Mesenchymal stem cell (in vitro differentiated cells and primary cell): ENCODE results near the gene PODNL1.

Experiments
- DNase-seq: peaks from one replicate; pipeline ENCODE4 v3.0.0-alpha.2; 2013
- H2AFZ ChIP-seq: one replicate; pipeline ENCODE4 v1.6.1; 2013; ENCODE audit warnings: low read depth, mild to moderate bottlenecking, control low read depth, inconsistent platforms, low read length, moderate library complexity
- H2AK5ac ChIP-seq: 2 replicates; pipeline ENCODE4 v1.6.1; 2013; ENCODE audit warnings: low read length, moderate library complexity, mild to moderate bottlenecking, inconsistent platforms; ENCODE audit not compliant: severe bottlenecking
- H2BK120ac ChIP-seq: one replicate; pipeline ENCODE4 v1.6.1; 2013; ENCODE audit warnings: low read depth, mild to moderate bottlenecking, inconsistent platforms, low read length, moderate library complexity
- H2BK12ac ChIP-seq, 2 experiments: one replicate each; pipeline ENCODE4 v1.6.1; 2013; ENCODE audit warnings: inconsistent platforms in 2 of 2, low read length in 2 of 2, mild to moderate bottlenecking in 2 of 2, moderate library complexity in 2 of 2, control low read depth in 1 of 2
- H2BK15ac ChIP-seq: one replicate; pipeline ENCODE4 v1.6.1; 2013; ENCODE audit warnings: mild to moderate bottlenecking, low read depth, inconsistent platforms; ENCODE audit not compliant: poor library complexity, severe bottlenecking
- H2BK5ac ChIP-seq: 2 replicates; pipeline ENCODE4 v1.6.1; 2013; ENCODE audit warnings: low read depth, mild to moderate bottlenecking, low read length, control low read depth, inconsistent platforms; ENCODE audit not compliant: poor library complexity, severe bottlenecking
- H3K14ac ChIP-seq, 2 experiments: one replicate each; pipeline ENCODE4 v1.6.1; 2013; ENCODE audit warnings: inconsistent platforms in 2 of 2, low read length in 2 of 2, control low read depth in 1 of 2, mild to moderate bottlenecking in 1 of 2, moderate library complexity in 1 of 2
- H3K18ac ChIP-seq, 2 experiments: one replicate each; pipeline ENCODE4 v1.6.1; 2013; ENCODE audit warnings: inconsistent platforms in 2 of 2, low read length in 2 of 2, control low read depth in 1 of 2, low read depth in 1 of 2, mild to moderate bottlenecking in 1 of 2
- H3K23ac ChIP-seq, 2 experiments: one replicate each; pipeline ENCODE4 v1.6.1; 2013; ENCODE audit warnings: inconsistent platforms in 2 of 2, low read length in 2 of 2, mild to moderate bottlenecking in 2 of 2, moderate library complexity in 2 of 2, control low read depth in 1 of 2
- H3K27ac ChIP-seq: 2 replicates; pipeline ENCODE4 v1.5.1; 2013; ENCODE audit warnings: mild to moderate bottlenecking, moderate library complexity, low read length, control low read depth, inconsistent platforms; ENCODE audit not compliant: poor library complexity, severe bottlenecking
- H3K27me3 ChIP-seq, 2 experiments: 2 replicates each; pipeline versions ENCODE4 v1.6.1 to v1.7.0; 2013; ENCODE audit warnings: low read length in 2 of 2, mild to moderate bottlenecking in 2 of 2, moderate library complexity in 2 of 2, control low read depth in 1 of 2, inconsistent platforms in 1 of 2; ENCODE audit not compliant: control insufficient read depth in 1 of 2, insufficient read depth in 1 of 2
- H3K36me3 ChIP-seq, 2 experiments: 2 replicates each; pipeline versions ENCODE4 v1.6.1 to v1.7.0; 2013; ENCODE audit warnings: low read length in 2 of 2, control low read depth in 1 of 2, inconsistent platforms in 1 of 2, low read depth in 1 of 2, mild to moderate bottlenecking in 1 of 2; ENCODE audit not compliant: insufficient read depth in 2 of 2, control insufficient read depth in 1 of 2
- H3K4ac ChIP-seq, 2 experiments: one replicate each; pipeline ENCODE4 v1.6.1; 2013; ENCODE audit warnings: inconsistent platforms in 2 of 2, low read length in 2 of 2, mild to moderate bottlenecking in 2 of 2, moderate library complexity in 2 of 2, control low read depth in 1 of 2, low read depth in 1 of 2
- H3K4me1 ChIP-seq: 2 replicates; pipeline ENCODE4 v1.6.1; 2013; ENCODE audit warnings: low read depth, low read length, control low read depth; ENCODE audit not compliant: control insufficient read depth, insufficient read depth
- H3K4me2 ChIP-seq: 2 replicates; pipeline ENCODE4 v1.6.1; 2013; ENCODE audit warnings: low read length, mild to moderate bottlenecking, inconsistent platforms; ENCODE audit not compliant: poor library complexity, severe bottlenecking
- H3K4me3 ChIP-seq, 2 experiments: 2 replicates each; pipeline versions ENCODE4 v1.5.1 to v1.7.0; 2013; ENCODE audit warnings: low read length in 2 of 2, mild to moderate bottlenecking in 2 of 2, control low read depth in 1 of 2, low read depth in 1 of 2; ENCODE audit not compliant: insufficient read depth in 1 of 2
- H3K79me1 ChIP-seq: replicated peaks from 2 replicates; pipeline ENCODE4 v1.6.1; 2013; ENCODE audit warnings: mild to moderate bottlenecking, control low read depth, low read length, inconsistent platforms; ENCODE audit not compliant: poor library complexity, severe bottlenecking
- H3K9ac ChIP-seq: 2 replicates; pipeline ENCODE4 v1.7.0; 2013; ENCODE audit warnings: mild to moderate bottlenecking, low read length, moderate library complexity
- H3K9me3 ChIP-seq: 2 replicates; pipeline ENCODE4 v1.7.0; 2013; ENCODE audit warnings: mild to moderate bottlenecking, low read length; ENCODE audit not compliant: control insufficient read depth
- H4K8ac ChIP-seq: one replicate; pipeline ENCODE4 v1.6.1; 2013; ENCODE audit warnings: inconsistent platforms, mild to moderate bottlenecking, low read length, moderate library complexity
- H4K91ac ChIP-seq: one replicate; pipeline ENCODE4 v1.6.1; 2013; ENCODE audit warnings: mild to moderate bottlenecking, low read length, inconsistent platforms
- WGBS: methylation state at CpG from one replicate; pipeline ENCODE4 v1.1.7; 2013; ENCODE audit warnings: mixed read lengths; 5-methylcytosine and 5-hydroxymethylcytosine counted together

Gene PODNL1

DNA sequence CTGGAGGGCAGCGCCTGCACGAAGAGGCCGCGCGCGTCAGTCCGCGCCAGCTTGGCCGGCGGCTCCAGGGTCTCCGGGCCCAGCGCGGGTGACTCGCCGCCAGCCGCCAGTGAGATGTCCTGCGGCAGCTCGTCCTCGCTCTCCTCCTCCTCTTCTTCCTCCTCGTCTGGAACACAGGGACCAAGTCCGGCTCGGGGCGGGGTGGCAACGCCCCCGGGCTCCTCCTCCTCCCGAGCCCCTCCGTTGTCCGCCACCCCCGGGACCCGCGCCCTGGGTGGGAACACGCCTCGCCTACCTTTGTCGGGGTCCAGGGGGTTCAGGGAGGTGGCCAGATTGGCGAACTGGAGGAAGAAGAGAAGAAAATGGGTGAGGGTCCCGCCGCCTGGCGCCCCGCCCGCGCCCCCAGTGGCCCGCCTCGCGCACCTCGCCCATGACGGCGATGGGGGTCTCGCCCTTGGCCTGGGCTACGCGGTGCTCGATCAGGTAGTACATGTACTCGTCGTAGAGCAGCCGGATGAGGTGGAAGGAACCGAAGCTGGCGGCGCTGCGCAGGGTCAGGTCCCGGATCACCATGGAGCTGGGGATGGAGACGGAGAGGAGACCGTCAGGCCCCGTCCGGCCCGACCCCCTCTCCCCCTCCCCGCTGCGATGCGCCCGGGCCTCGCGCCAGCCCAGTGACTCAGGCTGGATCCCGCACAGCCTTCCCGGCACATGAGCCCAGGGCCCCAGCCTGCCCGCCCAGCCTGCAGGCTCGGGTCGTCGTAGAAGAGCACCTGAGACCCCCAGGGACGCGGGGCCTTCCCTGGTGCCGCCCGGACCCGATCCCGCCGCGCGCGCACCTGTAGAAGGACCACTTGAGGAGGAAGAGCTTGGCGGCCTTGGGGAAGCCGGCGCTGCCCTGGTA, 24.7 kb upstream of the PODNL1 start:
- H3K9me3 ChIP-seq, result no peaks in the 10 kb centered on the region
- H3K27me3 ChIP-seq, result no peaks in the 10 kb centered on the region
- H3K9ac ChIP-seq, result no peak overlapping the region
- H4K91ac ChIP-seq, result no peak overlapping the region
- H3K36me3 ChIP-seq, result peaks cover 50 to 88% of the 10 kb centered on the region in 2 experiments
- H3K27ac ChIP-seq, result no peak overlapping the region
- peak overlapping the region; percentile 7 for H3K4me2 ChIP-seq
- no peak overlapping the region for H3K23ac ChIP-seq
- no peak overlapping the region for H3K14ac ChIP-seq
- no peak overlapping the region for H2BK12ac ChIP-seq
- DNase-seq, result no peak
- H3K4me3 ChIP-seq, result peak overlapping the region in 1 of 2 experiments; percentile 2
- H2BK120ac ChIP-seq, result no peak overlapping the region
- H2BK15ac ChIP-seq, result no peak overlapping the region
- H2AFZ ChIP-seq, result no peak overlapping the region
- H2AK5ac ChIP-seq, result no peak overlapping the region
- no peak overlapping the region for H3K4ac ChIP-seq
- no peak overlapping the region for H4K8ac ChIP-seq
- peak overlapping the region; percentile 19 to 42 for H3K18ac ChIP-seq
- H3K79me1 ChIP-seq, result peaks cover 15% of the 10 kb centered on the region
- WGBS, result 69% methylated on average over 69 of the region's 89 CpGs
- peaks cover 29% of the 10 kb centered on the region for H3K4me1 ChIP-seq
- H2BK5ac ChIP-seq, result no peak overlapping the region

- no peak overlapping the region for H3K27ac ChIP-seq
- no peak overlapping the region for H4K8ac ChIP-seq
- no peak overlapping the region for H3K4ac ChIP-seq
- no peak overlapping the region for H4K91ac ChIP-seq
- peaks cover 29% of the 10 kb centered on the region for H3K4me1 ChIP-seq
- peaks cover 52 to 86% of the 10 kb centered on the region in 2 experiments for H3K36me3 ChIP-seq
- no peak overlapping the region for H3K23ac ChIP-seq
- WGBS, result 65% methylated on average over 47 of the region's 55 CpGs
- no peak overlapping the region for H3K14ac ChIP-seq
- H2AFZ ChIP-seq, result no peak overlapping the region
- H3K79me1 ChIP-seq, result peaks cover 20% of the 10 kb centered on the region
- H2BK12ac ChIP-seq, result no peak overlapping the region
- H3K9ac ChIP-seq, result no peak overlapping the region
- H3K27me3 ChIP-seq, result no peaks in the 10 kb centered on the region
- H3K9me3 ChIP-seq, result no peaks in the 10 kb centered on the region
- H3K18ac ChIP-seq, result no peak overlapping the region
- peak; percentile 24 for DNase-seq
- H3K4me2 ChIP-seq, result peak overlapping the region; percentile 49
- H3K4me3 ChIP-seq, result no peak overlapping the region
- H2BK15ac ChIP-seq, result no peak overlapping the region
- H2AK5ac ChIP-seq, result no peak overlapping the region
- no peak overlapping the region for H2BK5ac ChIP-seq
- H2BK120ac ChIP-seq, result no peak overlapping the region
These were observed 23.8 kb upstream of the PODNL1 start for GRCh38 chr19:13961826-13962698.

DNA sequence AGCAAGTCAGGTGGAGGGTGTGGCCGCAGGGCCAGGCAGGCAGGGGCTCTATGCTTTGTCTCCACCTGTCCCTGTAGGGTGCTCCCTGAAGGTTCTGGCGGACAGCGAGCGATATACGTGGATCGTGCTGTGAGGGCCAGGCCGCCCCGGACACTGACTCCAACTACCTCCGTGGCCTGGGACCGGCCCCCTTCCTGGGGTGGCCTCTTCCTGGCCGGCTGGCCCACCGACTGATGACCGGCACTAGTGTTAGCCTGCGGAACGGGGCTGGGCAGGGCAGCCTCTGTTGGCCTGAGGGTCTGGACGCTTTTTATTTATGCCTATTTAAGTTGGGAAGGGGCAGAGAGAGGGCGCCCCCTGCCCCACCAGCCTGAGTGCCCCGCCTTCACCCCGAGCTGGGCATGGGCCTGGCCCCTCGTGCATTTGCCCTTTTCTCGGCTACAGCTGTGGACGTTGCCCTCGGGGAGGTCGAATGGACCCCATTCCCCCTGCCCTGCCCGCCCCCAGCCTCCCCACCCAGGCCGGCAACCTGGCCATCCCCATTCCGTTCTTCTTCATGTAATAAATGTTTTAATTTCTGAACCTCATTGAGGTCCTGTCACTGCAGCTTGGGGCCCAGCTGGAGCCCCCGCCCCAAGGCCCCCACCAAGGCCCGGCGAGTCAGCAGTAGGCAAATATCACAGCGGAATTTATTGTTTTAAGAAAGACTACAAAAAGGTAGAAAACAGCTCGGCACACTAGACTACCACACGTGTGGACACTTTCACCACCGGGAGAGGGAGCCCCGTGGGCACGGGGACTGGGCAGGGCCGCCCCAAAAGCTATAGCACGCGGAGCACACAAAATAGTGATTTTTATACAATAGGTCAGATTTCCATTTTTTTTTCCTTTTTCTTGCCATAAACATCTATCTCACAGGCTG, 22.9 kb upstream of the PODNL1 start:
- peaks cover 26% of the 10 kb centered on the region for H3K79me1 ChIP-seq
- H3K14ac ChIP-seq, result no peak overlapping the region
- peaks cover 27% of the 10 kb centered on the region for H3K4me1 ChIP-seq
- peaks cover 55 to 86% of the 10 kb centered on the region in 2 experiments for H3K36me3 ChIP-seq
- DNase-seq, result no peak
- no peak overlapping the region for H4K8ac ChIP-seq
- no peaks in the 10 kb centered on the region for H3K9me3 ChIP-seq
- no peak overlapping the region for H3K4me3 ChIP-seq
- H3K4me2 ChIP-seq, result no peak overlapping the region
- no peak overlapping the region for H4K91ac ChIP-seq
- no peak overlapping the region for H2BK120ac ChIP-seq
- no peak overlapping the region for H2BK15ac ChIP-seq
- H3K27me3 ChIP-seq, result no peaks in the 10 kb centered on the region
- H3K23ac ChIP-seq, result no peak overlapping the region
- no peak overlapping the region for H2BK12ac ChIP-seq
- no peak overlapping the region for H3K18ac ChIP-seq
- no peak overlapping the region for H3K9ac ChIP-seq
- no peak overlapping the region for H3K27ac ChIP-seq
- WGBS, result 96% methylated on average over 39 of the region's 39 CpGs
- no peak overlapping the region for H2AK5ac ChIP-seq
- H3K4ac ChIP-seq, result no peak overlapping the region
- no peak overlapping the region for H2BK5ac ChIP-seq
- H2AFZ ChIP-seq, result no peak overlapping the region
